ENCODE measurements around the gene EPN2. TPM values are rescaled to one million over a fixed set of nuclear protein-coding genes. Genes with fewer than 3 reads are reported as not detected.

EPN2 gene
- polyA plus RNA-seq, 1 donor (not counting 4 experiments of a cell fraction or from before 2014, with no cell fraction given) = 30.2 TPM

GRCh38 chr17:19361944-19362276 lies 124.7 kb downstream of the EPN2 start:
- Histone ChIP-seq H3K27ac (ENCODE audit: control insufficient read depth, insufficient read depth, low read length) (peak overlapping the region; percentile 79), H3K27me3 (ENCODE audit: control insufficient read depth, extremely low read depth, insufficient read depth, low read length) (no peaks in the 10 kb centered on the region), H3K4me1 (ENCODE audit: control insufficient read depth, extremely low read depth, insufficient read depth, low read length) (peaks cover 12% of the 10 kb centered on the region), H4K20me1 (ENCODE audit: control insufficient read depth, extremely low read depth, insufficient read depth, low read length) (no peaks in the 10 kb centered on the region), H3K36me3 (ENCODE audit: control insufficient read depth in 2 of 2, extremely low read depth in 1 of 2, insufficient read depth in 2 of 2, low read length in 2 of 2) (peaks cover 0 to 5% of the 10 kb centered on the region in 2 experiments), H3K9me1 (ENCODE audit: control insufficient read depth, extremely low read depth, insufficient read depth, low read length) (no peaks in the 10 kb centered on the region), H3K9me3 (ENCODE audit: control insufficient read depth, low read depth, low read length) (no peaks in the 10 kb centered on the region), H3K79me2 (ENCODE audit: control insufficient read depth, insufficient read depth, low read length) (peaks cover 2% of the 10 kb centered on the region), H3K9ac (ENCODE audit: control insufficient read depth, extremely low read depth, insufficient read depth, low read length) (peak overlapping the region; percentile 85), H3K4me2 (ENCODE audit: control insufficient read depth, extremely low read depth, insufficient read depth, low read depth, low read length) (peak overlapping the region; percentile 88), H3K4me3 (ENCODE audit: control insufficient read depth in 2 of 3, extremely low read depth in 1 of 3, insufficient read depth in 2 of 3, low read depth in 1 of 3, low read length in 3 of 3) (peak overlapping the region; percentile 68 to 90 (median 85)), H2AFZ (ENCODE audit: control insufficient read depth, low read length) (peak overlapping the region; percentile 93)
- TF ChIP-seq CTCF (optimal IDR thresholded peaks at IDR 0.05 in 1 of 3, IDR thresholded peaks at IDR 0.05 in 1 of 3, conservative IDR thresholded peaks at IDR 0.05 in 1 of 3; ENCODE audit: extremely low read depth in 1 of 3, insufficient read depth in 2 of 3, low read length in 3 of 3) (no peak), EZH2 (IDR thresholded peaks at IDR 0.05; ENCODE audit: low read length) (no peak)
- FAIRE-seq (peak; percentile 64), DNase-seq (ENCODE audit: low read depth, low spot score) (no peak)
- dilution Hi-C loops (cut with MboI; ENCODE audit: extremely low pct_ligation_motif_present, low sequenced_read_pairs) = loop anchor here (5.0 to 25.0 kb wide), 2 partner anchors 95 to 300 kb away; no protein-coding TSS in a partner anchor

GRCh38 chr17:19362277-19363113 lies 125.3 kb downstream of the EPN2 start, which contains the start of gene B9D1:
B9D1 (minus strand) TSS chr17:19362723; CDS start chr17:19362569, 154 bp downstream.
- Histone ChIP-seq H3K4me2 (ENCODE audit: control insufficient read depth, extremely low read depth, insufficient read depth, low read depth, low read length) (peak within 1 kb of the TSS; percentile 88), H3K79me2 (ENCODE audit: control insufficient read depth, insufficient read depth, low read length) (peaks cover 2% of the 10 kb centered on the region), H3K9me1 (ENCODE audit: control insufficient read depth, extremely low read depth, insufficient read depth, low read length) (no peaks in the 10 kb centered on the region), H2AFZ (ENCODE audit: control insufficient read depth, low read length) (peak within 1 kb of the TSS; percentile 99), H3K27ac (ENCODE audit: control insufficient read depth, insufficient read depth, low read length) (peak within 1 kb of the TSS; percentile 79), H3K9ac (ENCODE audit: control insufficient read depth, extremely low read depth, insufficient read depth, low read length) (peak within 1 kb of the TSS; percentile 85), H3K9me3 (ENCODE audit: control insufficient read depth, low read depth, low read length) (no peaks in the 10 kb centered on the region), H3K27me3 (ENCODE audit: control insufficient read depth, extremely low read depth, insufficient read depth, low read length) (no peaks in the 10 kb centered on the region), H3K4me1 (ENCODE audit: control insufficient read depth, extremely low read depth, insufficient read depth, low read length) (peaks cover 12% of the 10 kb centered on the region), H3K36me3 (ENCODE audit: control insufficient read depth in 2 of 2, extremely low read depth in 1 of 2, insufficient read depth in 2 of 2, low read length in 2 of 2) (peaks cover 0 to 5% of the 10 kb centered on the region in 2 experiments), H3K4me3 (ENCODE audit: control insufficient read depth in 2 of 3, extremely low read depth in 1 of 3, insufficient read depth in 2 of 3, low read depth in 1 of 3, low read length in 3 of 3) (peak within 1 kb of the TSS; percentile 68 to 90 (median 85)), H4K20me1 (ENCODE audit: control insufficient read depth, extremely low read depth, insufficient read depth, low read length) (no peaks in the 10 kb centered on the region)
- TF ChIP-seq EZH2 (IDR thresholded peaks at IDR 0.05; ENCODE audit: low read length) = no peak
- TF ChIP-seq CTCF (optimal IDR thresholded peaks at IDR 0.05 in 1 of 3, IDR thresholded peaks at IDR 0.05 in 1 of 3, conservative IDR thresholded peaks at IDR 0.05 in 1 of 3; ENCODE audit: extremely low read depth in 1 of 3, insufficient read depth in 2 of 3, low read length in 3 of 3) = peak; percentile 88 to 99 (median 98)
- dilution Hi-C loops (cut with MboI; ENCODE audit: extremely low pct_ligation_motif_present, low sequenced_read_pairs) = loop anchor here (5.0 to 25.0 kb wide), 2 partner anchors 95 to 300 kb away; no protein-coding TSS in a partner anchor
- FAIRE-seq (peak; percentile 88), DNase-seq (ENCODE audit: low read depth, low spot score) (peak; percentile 68)

All from keratinocyte (primary cell).